Breast epithelium (tissue), 4 donors: ENCODE measurements around the gene SPINT2. TPM values are rescaled to one million over a fixed set of nuclear protein-coding genes. Genes with fewer than 3 reads are reported as not detected.
"Not testable (repeated sequence)": the region's sequence is repeated elsewhere in the genome, so short reads cannot be mapped to it uniquely, and the experiment has no call there.

Source experiments
- DNase-seq, 2 donors: peaks; one replicate each; pipeline ENCODE4 v3.0.0-alpha.2; 2019; ENCODE audit warnings: low spot score in 2 of 2
- H3K27ac ChIP-seq, 2 donors: fragments of 200-600 bp; sonication (generic) in 1 of 2; one replicate each; pipeline ENCODE4 v1.5.1; 2016 to 2019; ENCODE audit warnings: mild to moderate bottlenecking in 1 of 2
- H3K27me3 ChIP-seq, 2 donors: fragments of 200-600 bp; sonication (generic) in 1 of 2; one replicate each; pipeline versions ENCODE4 v1.5.1 to v1.6.0; 2017 to 2019; ENCODE audit warnings: control low read depth in 1 of 2, mild to moderate bottlenecking in 1 of 2
- H3K36me3 ChIP-seq: fragments of 200-600 bp; one replicate; pipeline ENCODE4 v1.5.1; 2019
- H3K4me1 ChIP-seq, 2 donors: fragments of 200-600 bp; sonication (generic); one replicate each; pipeline ENCODE4 v1.5.1; 2016 to 2019; ENCODE audit warnings: control low read depth in 1 of 2
- H3K4me3 ChIP-seq, 3 donors: fragments of 200-600 bp; sonication (generic); 1 replicate in 2 of 3; 2 replicates in 1 of 3; pipeline ENCODE4 v1.5.1; 2016 to 2019; ENCODE audit warnings: mild to moderate bottlenecking in 3 of 3, moderate library complexity in 2 of 3
- H3K9me3 ChIP-seq, 2 donors: fragments of 200-600 bp; sonication (generic) in 1 of 2; one replicate each; pipeline ENCODE4 v1.5.1; 2016 to 2019; ENCODE audit warnings: control low read depth in 1 of 2
- POLR2A ChIP-seq: fragments of 450-650 bp; IDR thresholded peaks from one replicate; pipeline ENCODE4 v1.6.1; 2016; ENCODE audit warnings: antibody characterized with exemption, mild to moderate bottlenecking, moderate library complexity
- POLR2AphosphoS5 ChIP-seq, 3 donors: sonication (generic); formaldehyde crosslinking; IDR thresholded peaks; one replicate each; pipeline ENCODE4 v1.6.1; 2017; ENCODE audit warnings: antibody characterized with exemption in 3 of 3
- intact Hi-C: fragments of 100-400 bp; cut with DNase I; formaldehyde crosslinking; loops from one replicate; pipeline ENCODE4 v1.15.1; 2023; ENCODE audit warnings: low total_unique reads
- total RNA-seq, 3 donors: library from RNA; depleted of rRNA; stranded (reverse); fragments of >200 nt; gene quantifications; one replicate each; pipeline ENCODE4 v1.1.0, GENCODE V29; 2016
- TF ChIP-seq, protein P1 (sequence below), 3 donors: fragments of 450-650 bp; IDR thresholded peaks; one replicate each; pipeline ENCODE4 v1.5.1; 2016 to 2017; ENCODE audit warnings: antibody characterized with exemption in 3 of 3, mild to moderate bottlenecking in 3 of 3, moderate library complexity in 3 of 3

SPINT2 gene
- total RNA-seq, 3 donors from 2014 or later: 17.1 to 639 (median 492) TPM

DNA sequence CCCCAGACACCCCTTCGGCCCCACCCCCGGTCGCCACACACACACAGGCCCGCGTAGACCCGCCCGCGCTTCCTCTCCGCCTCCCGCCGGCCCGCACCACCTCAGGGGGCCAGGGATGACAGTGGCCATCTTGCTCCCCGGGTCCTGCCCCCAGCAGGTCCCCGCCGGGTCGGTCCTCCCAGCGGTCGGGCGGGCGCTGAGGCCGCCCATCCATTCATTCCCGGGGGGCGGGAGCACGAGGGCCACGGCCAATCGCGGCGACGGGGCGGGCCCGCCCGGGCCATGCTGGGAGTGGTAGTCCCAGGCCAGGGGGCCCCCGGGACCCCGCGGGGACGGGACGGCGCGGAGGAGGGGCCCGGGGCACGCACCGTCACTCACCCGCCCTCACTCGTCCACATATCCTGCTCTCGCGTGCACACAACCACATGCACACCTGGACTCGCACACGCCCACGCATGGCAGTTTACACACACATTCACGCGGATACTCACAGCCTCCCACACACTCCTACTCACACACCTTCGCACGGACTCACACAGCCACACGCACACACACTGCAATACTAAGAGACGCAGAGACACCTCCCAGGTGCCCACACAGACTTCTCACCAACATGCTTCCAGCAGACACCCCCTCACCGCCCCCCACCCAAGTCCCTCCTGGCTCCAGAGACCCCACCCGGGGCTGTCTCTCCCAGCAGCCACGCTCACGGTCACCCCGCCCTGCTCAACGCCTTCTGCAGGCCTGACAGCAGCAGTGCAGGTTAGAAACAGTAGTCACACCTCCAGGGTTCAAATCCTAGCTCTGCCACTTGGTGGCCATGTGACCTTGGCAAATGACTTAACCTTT is 40.1 kb upstream of the SPINT2 start, which contains the start of gene DPF1:
Gene DPF1, minus strand, starts transcription at position 209 of the 849 bp plus-strand sequence. Its CDS starts 80 bp downstream, at position 129.
- Histone ChIP-seq H3K4me3 (peak within 1 kb of the TSS; percentile 18 to 72 (median 46)), H3K36me3 (no peaks in the 10 kb centered on the region), H3K4me1 (peaks cover 7 to 8% of the 10 kb centered on the region in 2 donors), H3K27me3 (peaks cover 16 to 27% of the 10 kb centered on the region in 2 donors), H3K27ac (no peak within 1 kb of the TSS), H3K9me3 (no peaks in the 10 kb centered on the region)
- intact Hi-C loops: no loop called here
- no peak for DNase-seq
- no peak for TF ChIP-seq POLR2A
- TF ChIP-seq, protein P1, sequence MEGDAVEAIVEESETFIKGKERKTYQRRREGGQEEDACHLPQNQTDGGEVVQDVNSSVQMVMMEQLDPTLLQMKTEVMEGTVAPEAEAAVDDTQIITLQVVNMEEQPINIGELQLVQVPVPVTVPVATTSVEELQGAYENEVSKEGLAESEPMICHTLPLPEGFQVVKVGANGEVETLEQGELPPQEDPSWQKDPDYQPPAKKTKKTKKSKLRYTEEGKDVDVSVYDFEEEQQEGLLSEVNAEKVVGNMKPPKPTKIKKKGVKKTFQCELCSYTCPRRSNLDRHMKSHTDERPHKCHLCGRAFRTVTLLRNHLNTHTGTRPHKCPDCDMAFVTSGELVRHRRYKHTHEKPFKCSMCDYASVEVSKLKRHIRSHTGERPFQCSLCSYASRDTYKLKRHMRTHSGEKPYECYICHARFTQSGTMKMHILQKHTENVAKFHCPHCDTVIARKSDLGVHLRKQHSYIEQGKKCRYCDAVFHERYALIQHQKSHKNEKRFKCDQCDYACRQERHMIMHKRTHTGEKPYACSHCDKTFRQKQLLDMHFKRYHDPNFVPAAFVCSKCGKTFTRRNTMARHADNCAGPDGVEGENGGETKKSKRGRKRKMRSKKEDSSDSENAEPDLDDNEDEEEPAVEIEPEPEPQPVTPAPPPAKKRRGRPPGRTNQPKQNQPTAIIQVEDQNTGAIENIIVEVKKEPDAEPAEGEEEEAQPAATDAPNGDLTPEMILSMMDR (IDR thresholded peaks at IDR 0.05): peak in 1 of 3 donors; percentile 19

DNA sequence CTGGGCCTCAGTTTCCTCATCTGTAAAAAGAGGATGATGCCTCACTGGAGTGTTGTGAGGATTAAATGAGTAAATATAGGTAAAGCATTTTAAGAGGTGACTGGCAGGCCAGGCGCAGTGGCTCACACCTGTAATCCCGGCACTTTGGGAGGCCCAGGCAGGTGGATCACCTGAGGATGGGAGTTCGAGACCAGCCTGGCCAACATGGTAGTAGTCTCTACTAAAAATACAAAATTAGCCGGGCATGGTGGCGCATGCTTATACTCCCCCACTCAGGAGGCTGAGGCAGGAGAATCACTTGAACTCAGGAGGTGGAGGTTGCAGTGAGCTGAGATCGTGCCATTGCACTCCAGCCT is 39.5 kb upstream of the SPINT2 start:
- intact Hi-C loops, H3K4me3 ChIP-seq, H3K4me1 ChIP-seq, H3K27ac ChIP-seq, H3K9me3 ChIP-seq, H3K36me3 ChIP-seq, DNase-seq: not testable (repeated sequence)
- peaks cover 16 to 30% of the 10 kb centered on the region in 2 donors for H3K27me3 ChIP-seq
- TF ChIP-seq, protein P1 (IDR thresholded peaks at IDR 0.05): peak in 1 of 3 donors; percentile 2

DNA sequence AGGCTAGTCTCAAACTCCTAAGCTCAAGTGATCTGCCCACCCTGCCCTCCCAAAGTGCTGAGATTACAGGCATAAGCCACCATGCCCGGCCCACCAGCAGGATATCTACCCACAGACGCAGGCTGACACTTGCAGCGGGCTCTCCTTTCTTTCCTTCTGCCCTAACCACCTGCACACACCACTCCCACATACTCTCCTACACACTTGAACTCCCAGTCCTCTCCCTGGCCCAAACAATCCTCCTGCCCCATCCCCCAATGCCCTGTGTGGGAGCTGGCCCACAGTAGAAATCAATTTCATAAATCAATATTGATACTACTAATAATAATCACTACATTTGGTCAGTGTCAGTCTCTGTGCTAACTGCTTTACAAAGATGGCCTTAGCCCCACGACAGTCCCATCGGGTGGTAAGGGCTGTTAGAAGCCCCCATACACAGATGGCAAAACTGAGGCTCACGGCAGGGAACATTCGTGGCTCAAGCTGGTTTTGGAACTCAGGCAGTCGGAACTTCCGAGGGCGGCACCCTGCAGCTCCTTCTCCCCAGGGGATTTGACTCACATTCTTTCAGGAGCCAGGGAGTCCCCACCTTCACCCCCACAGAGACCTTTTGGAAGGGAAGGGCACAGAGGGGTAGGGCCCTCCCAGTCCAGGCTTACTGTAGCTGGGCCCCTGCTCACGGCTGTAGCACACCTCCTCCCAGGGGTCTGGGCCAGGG is 36.9 kb upstream of the SPINT2 start:
- no peaks in the 10 kb centered on the region for H3K9me3 ChIP-seq
- H3K4me3 ChIP-seq: no peak overlapping the region
- TF ChIP-seq POLR2AphosphoS5 (IDR thresholded peaks at IDR 0.05) (no peak), POLR2A (no peak)
- TF ChIP-seq, protein P1 (IDR thresholded peaks at IDR 0.05): no peak
- no peak overlapping the region for H3K27ac ChIP-seq
- intact Hi-C loops: no loop called here
- peaks cover 16 to 49% of the 10 kb centered on the region in 2 donors for H3K27me3 ChIP-seq
- H3K4me1 ChIP-seq: peaks cover 7 to 8% of the 10 kb centered on the region in 2 donors
- H3K36me3 ChIP-seq: no peaks in the 10 kb centered on the region
- no peak for DNase-seq

DNA sequence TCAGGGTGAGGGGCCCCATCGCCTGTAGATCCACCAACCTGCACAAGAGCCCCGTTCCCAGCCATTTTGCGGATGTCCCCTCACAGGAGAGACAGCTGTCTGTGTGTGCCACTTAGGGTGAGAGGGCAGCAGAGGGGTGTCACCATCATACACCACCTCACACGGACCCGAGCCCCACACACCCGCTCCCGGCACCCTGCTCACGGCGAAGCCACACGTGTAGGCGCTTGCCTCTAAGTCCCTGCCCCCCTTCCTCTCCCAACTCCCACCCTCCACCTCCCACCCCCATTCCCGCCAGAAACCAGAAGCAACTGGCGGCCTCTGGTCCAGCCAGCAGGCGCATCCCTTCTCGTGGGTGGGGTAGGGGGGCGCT is 36.4 kb upstream of the SPINT2 start:
- Histone ChIP-seq H3K36me3 (no peaks in the 10 kb centered on the region), H3K27ac (no peak overlapping the region), H3K4me3 (peak overlapping the region in 1 of 3 donors; percentile 54), H3K9me3 (no peaks in the 10 kb centered on the region), H3K4me1 (peaks cover 7 to 8% of the 10 kb centered on the region in 2 donors), H3K27me3 (peaks cover 16 to 53% of the 10 kb centered on the region in 2 donors)
- no peak for DNase-seq
- intact Hi-C loops: no loop called here
- TF ChIP-seq, protein P1 (IDR thresholded peaks at IDR 0.05): no peak
- TF ChIP-seq POLR2AphosphoS5 (IDR thresholded peaks at IDR 0.05): no peak
- no peak for TF ChIP-seq POLR2A
